BLaER1 treated with 17β-estradiol and CSF1 and Interleukin-3, amounts not matched to agents 10 nM and 100 nM (cell line): ENCODE measurements around the gene AP5Z1.

Experiments
- H3K27ac ChIP-seq, 11 experiments: shearing (Covaris generic); formaldehyde crosslinking; 2 replicates each; pipeline ENCODE4 v1.8.1; 2022
- H3K27me3 ChIP-seq, 11 experiments: shearing (Covaris generic); formaldehyde crosslinking; 2 replicates each; pipeline ENCODE4 v1.8.1; 2022
- H3K36me3 ChIP-seq, 11 experiments: shearing (Covaris generic); formaldehyde crosslinking; 2 replicates each; pipeline ENCODE4 v1.8.1; 2022
- H3K4me1 ChIP-seq, 10 experiments: shearing (Covaris generic); formaldehyde crosslinking; 2 replicates each; pipeline ENCODE4 v1.8.1; 2022
- H3K4me2 ChIP-seq, 11 experiments: shearing (Covaris generic); formaldehyde crosslinking; 2 replicates each; pipeline ENCODE4 v1.8.1; 2022
- H3K4me3 ChIP-seq, 10 experiments: shearing (Covaris generic); formaldehyde crosslinking; 2 replicates each; pipeline ENCODE4 v1.8.1; 2022
- H3K9ac ChIP-seq, 11 experiments: shearing (Covaris generic); formaldehyde crosslinking; 2 replicates each; pipeline ENCODE4 v1.8.1; 2022
- H3K9me3 ChIP-seq, 11 experiments: shearing (Covaris generic); formaldehyde crosslinking; replicated peaks in 1 of 11; 2 replicates each; pipeline ENCODE4 v1.8.1; 2022
- H4K20me1 ChIP-seq, 11 experiments: shearing (Covaris generic); formaldehyde crosslinking; 2 replicates each; pipeline ENCODE4 v1.8.1; 2022
- Cebpa-rat ChIP-seq, 11 experiments: shearing (Covaris generic); IDR thresholded peaks; 2 replicates each; pipeline ENCODE4 v1.8.1; 2022

Gene AP5Z1

GRCh38 chr7:4803397-4804241 is 28.2 kb downstream of the AP5Z1 start:
- Histone ChIP-seq H3K27me3 (peaks cover 0 to 13% (median 0%) of the 10 kb centered on the region in 11 experiments; a peak in 4 of 22 replicates), H3K27ac (peak overlapping the region in 2 of 11 experiments; percentile 21 to 49; a peak in 3 of 22 replicates), H4K20me1 (peaks cover 0 to 27% (median 7%) of the 10 kb centered on the region in 11 experiments; a peak in 10 of 22 replicates), H3K9ac (peak overlapping the region in 2 of 11 experiments; percentile 3 to 41; a peak in 3 of 22 replicates), H3K4me3 (no peak overlapping the region), H3K4me2 (no peak overlapping the region; a peak in 1 of 22 replicates), H3K4me1 (peaks cover 34 to 86% (median 78%) of the 10 kb centered on the region in 10 experiments), H3K36me3 (no peaks in the 10 kb centered on the region), H3K9me3 (no peaks in the 10 kb centered on the region)
- no peak for TF ChIP-seq Cebpa-rat (IDR thresholded peaks at IDR 0.05)

- H3K4me1 ChIP-seq, result peaks cover 32 to 85% (median 78%) of the 10 kb centered on the region in 10 experiments
- peaks cover 0 to 18% (median 0%) of the 10 kb centered on the region in 11 experiments; a peak in 4 of 22 replicates for H3K27me3 ChIP-seq
- no peaks in the 10 kb centered on the region for H3K36me3 ChIP-seq
- H3K9me3 ChIP-seq, result no peaks in the 10 kb centered on the region
- peak overlapping the region in 10 of 11 experiments; percentile 15 to 98 (median 82); a peak in 21 of 22 replicates for H3K4me2 ChIP-seq
- peaks cover 0 to 23% (median 7%) of the 10 kb centered on the region in 11 experiments; a peak in 10 of 22 replicates for H4K20me1 ChIP-seq
- peak overlapping the region in 9 of 11 experiments; percentile 8 to 94 (median 36); a peak in 13 of 22 replicates for H3K9ac ChIP-seq
- peak overlapping the region in 8 of 11 experiments; percentile 15 to 97 (median 40); a peak in 9 of 22 replicates for H3K27ac ChIP-seq
- no peak for TF ChIP-seq Cebpa-rat (IDR thresholded peaks at IDR 0.05)
- H3K4me3 ChIP-seq, result no peak overlapping the region
Measured at GRCh38 chr7:4805110-4805983, 29.9 kb downstream of the AP5Z1 start.

DNA sequence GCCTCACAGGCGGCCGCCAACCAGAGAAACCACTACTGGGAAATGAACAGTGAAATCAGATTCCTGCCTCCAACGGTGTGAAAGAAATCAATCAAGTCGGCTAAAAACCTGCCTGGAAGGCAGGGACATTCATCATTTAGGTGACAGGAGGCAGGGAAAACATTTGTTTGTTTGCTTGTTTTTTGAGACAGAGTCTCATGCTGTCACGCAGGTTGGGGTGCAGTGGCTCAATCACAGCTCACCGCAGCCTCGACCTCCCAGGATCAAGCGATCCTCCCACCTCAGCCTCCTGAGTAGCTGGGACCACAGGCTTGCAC is 30.5 kb downstream of the AP5Z1 start:
- H3K4me2 ChIP-seq, result peak overlapping the region in 10 of 11 experiments; percentile 15 to 98 (median 82); a peak in 20 of 22 replicates
- H3K9me3 ChIP-seq, result no peaks in the 10 kb centered on the region
- no peak for TF ChIP-seq Cebpa-rat (IDR thresholded peaks at IDR 0.05)
- peak overlapping the region in 8 of 11 experiments; percentile 15 to 97 (median 40); a peak in 9 of 22 replicates for H3K27ac ChIP-seq
- H4K20me1 ChIP-seq, result peaks cover 0 to 17% (median 2%) of the 10 kb centered on the region in 11 experiments; a peak in 8 of 22 replicates
- H3K36me3 ChIP-seq, result no peaks in the 10 kb centered on the region
- H3K27me3 ChIP-seq, result peaks cover 0 to 18% (median 0%) of the 10 kb centered on the region in 11 experiments; a peak in 4 of 22 replicates
- peak overlapping the region in 9 of 11 experiments; percentile 8 to 94 (median 37); a peak in 13 of 22 replicates for H3K9ac ChIP-seq
- H3K4me1 ChIP-seq, result peaks cover 32 to 85% (median 78%) of the 10 kb centered on the region in 10 experiments
- no peak overlapping the region for H3K4me3 ChIP-seq

DNA sequence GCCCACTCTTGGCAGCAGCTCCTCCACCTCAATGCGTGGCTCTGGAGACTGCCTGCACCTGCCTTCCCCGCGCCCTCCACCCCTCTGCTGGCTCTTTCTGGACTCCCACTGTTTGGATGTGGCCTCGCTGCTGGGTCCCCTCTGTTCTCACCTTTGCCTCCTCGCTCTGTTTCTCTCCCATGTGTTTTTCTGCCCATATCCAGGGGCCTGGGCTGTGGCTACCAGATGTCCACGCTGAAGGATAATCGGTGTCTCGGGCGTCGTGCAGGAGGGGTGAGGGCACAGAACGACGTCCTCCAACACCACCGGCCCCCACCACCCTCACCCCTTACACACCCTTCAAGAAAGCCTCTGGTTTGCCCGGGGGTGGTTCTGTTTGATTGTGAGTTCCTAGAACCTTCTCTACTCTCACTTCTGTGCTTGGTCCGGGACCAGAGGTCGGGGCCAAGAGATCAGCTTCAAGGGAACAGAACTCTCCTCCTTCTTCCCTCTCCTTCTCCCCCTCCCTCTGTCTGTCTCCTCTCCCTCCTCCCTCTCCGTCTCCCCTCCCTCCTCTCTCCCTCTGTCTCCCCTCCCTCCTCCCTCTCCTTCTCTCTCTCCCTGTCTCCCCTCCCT is 31.7 kb downstream of the AP5Z1 start:
- H3K9me3 ChIP-seq, result peaks cover 0 to 4% (median 0%) of the 10 kb centered on the region in 11 experiments; a peak in 6 of 22 replicates
- H4K20me1 ChIP-seq, result 0 out of 22 replicates have a peak, but pooled peaks cover 0 to 6% (median 0%) of the 10 kb centered on the region in 11 experiments
- peaks cover 32 to 85% (median 76%) of the 10 kb centered on the region in 10 experiments for H3K4me1 ChIP-seq
- peak overlapping the region; percentile 50 to 98 (median 81); a peak in 21 of 22 replicates for H3K4me2 ChIP-seq
- H3K9ac ChIP-seq, result peak overlapping the region in 7 of 11 experiments; percentile 26 to 94 (median 58); a peak in 10 of 22 replicates
- TF ChIP-seq Cebpa-rat (IDR thresholded peaks at IDR 0.05), result no peak
- H3K4me3 ChIP-seq, result peak overlapping the region in 2 of 10 experiments; percentile 4 to 22; a peak in 1 of 20 replicates
- H3K27ac ChIP-seq, result peak overlapping the region in 8 of 11 experiments; percentile 16 to 99 (median 72); a peak in 13 of 22 replicates
- peaks cover 0 to 18% (median 0%) of the 10 kb centered on the region in 11 experiments; a peak in 4 of 22 replicates for H3K27me3 ChIP-seq
- no peaks in the 10 kb centered on the region for H3K36me3 ChIP-seq

DNA sequence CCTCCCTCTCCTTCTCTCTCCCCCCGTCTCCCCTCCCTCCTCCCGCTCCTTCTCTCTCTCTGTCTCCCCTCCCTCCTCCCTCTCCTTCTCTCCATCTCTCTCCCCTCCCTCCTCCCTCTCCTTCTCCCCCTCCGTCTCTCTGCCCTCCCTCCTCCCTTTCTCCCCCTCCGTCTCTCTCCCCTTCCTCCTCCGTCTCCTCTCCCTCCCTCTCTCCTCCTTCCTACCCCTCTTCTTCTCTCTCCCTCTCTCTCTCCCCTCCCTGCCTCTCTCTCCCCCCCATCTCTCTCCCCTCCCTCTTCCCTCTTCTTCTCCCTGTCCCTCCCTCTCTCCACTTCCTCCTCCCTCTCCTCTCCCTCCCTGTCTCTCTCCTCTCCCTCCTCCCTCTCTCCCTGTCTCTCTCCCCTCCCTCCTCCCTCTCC is 32.2 kb downstream of the AP5Z1 start:
- peak overlapping the region in 6 of 11 experiments; percentile 82 to 94 (median 92); a peak in 10 of 22 replicates for H3K9ac ChIP-seq
- H3K4me1 ChIP-seq, result peaks cover 32 to 85% (median 74%) of the 10 kb centered on the region in 10 experiments
- H3K4me2 ChIP-seq, result peak overlapping the region in 10 of 11 experiments; percentile 83 to 98 (median 90); a peak in 19 of 22 replicates
- H3K27me3 ChIP-seq, result peaks cover 0 to 18% (median 0%) of the 10 kb centered on the region in 11 experiments; a peak in 4 of 22 replicates
- no peaks in the 10 kb centered on the region; a peak in 1 of 22 replicates for H3K36me3 ChIP-seq
- peak overlapping the region in 8 of 11 experiments; percentile 94 to 99 (median 96); a peak in 15 of 22 replicates for H3K27ac ChIP-seq
- H3K4me3 ChIP-seq, result peak overlapping the region in 1 of 10 experiments; percentile 57; a peak in 1 of 20 replicates
- no peak for TF ChIP-seq Cebpa-rat (IDR thresholded peaks at IDR 0.05)
- H3K9me3 ChIP-seq, result peaks cover 0 to 9% (median 4%) of the 10 kb centered on the region in 11 experiments; a peak in 16 of 22 replicates
- 0 out of 22 replicates have a peak, but pooled peaks cover 0 to under 1% (median 0%) of the 10 kb centered on the region in 11 experiments for H4K20me1 ChIP-seq

DNA sequence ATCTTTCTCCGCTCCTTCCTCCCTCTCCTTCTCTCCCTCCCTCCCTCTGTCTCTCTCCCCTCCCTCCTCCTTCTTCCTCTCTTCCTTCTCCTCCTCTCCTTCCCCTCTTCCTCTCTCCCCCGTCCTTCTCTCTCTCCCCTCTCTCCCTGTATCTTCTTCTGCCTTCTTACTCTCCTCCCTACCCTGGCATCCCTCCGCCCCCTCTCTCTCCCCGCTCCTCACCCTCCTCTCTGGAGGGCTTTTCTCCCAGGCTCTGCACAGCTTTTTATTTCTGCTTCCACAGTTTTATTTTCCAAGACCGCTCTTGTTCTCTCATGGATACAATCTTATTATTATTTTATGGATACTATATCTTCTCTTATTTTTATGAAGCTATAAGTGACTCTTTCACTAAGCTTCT is 32.6 kb downstream of the AP5Z1 start:
- H3K27ac ChIP-seq, result peak overlapping the region; percentile 59 to 99 (median 96); a peak in 20 of 22 replicates
- no peak for TF ChIP-seq Cebpa-rat (IDR thresholded peaks at IDR 0.05)
- H3K9ac ChIP-seq, result peak overlapping the region; percentile 63 to 94 (median 88); a peak in 21 of 22 replicates
- peaks cover 0 to 13% (median 8%) of the 10 kb centered on the region in 11 experiments; a peak in 16 of 22 replicates for H3K9me3 ChIP-seq
- peak overlapping the region; percentile 83 to 98 (median 90) for H3K4me2 ChIP-seq
- no peaks in the 10 kb centered on the region; a peak in 1 of 22 replicates for H3K36me3 ChIP-seq
- H4K20me1 ChIP-seq, result no peaks in the 10 kb centered on the region
- H3K4me3 ChIP-seq, result peak overlapping the region in 8 of 10 experiments; percentile 56 to 65 (median 58); a peak in 15 of 20 replicates
- peaks cover 34 to 86% (median 75%) of the 10 kb centered on the region in 10 experiments for H3K4me1 ChIP-seq
- H3K27me3 ChIP-seq, result peaks cover 0 to 20% (median 0%) of the 10 kb centered on the region in 11 experiments; a peak in 4 of 22 replicates

DNA sequence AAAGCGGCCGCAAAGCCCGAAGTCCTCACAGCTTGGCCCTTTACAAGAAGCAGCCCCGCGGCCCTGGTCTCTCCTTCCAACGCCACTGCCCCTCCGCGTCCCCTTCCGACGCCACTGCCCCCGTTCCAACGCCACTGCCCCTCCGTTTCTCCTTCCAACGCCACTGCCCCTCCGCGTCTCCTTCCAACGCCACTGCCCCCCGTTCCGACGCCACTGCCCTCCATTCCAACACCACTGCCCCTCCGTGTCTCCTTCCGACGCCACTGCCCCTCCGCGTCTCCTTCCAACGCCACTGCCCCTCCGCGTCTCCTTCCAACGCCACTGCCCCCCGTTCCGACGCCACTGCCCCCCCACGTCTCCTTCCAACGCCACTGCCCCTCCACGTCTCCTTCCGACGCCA is 33.1 kb downstream of the AP5Z1 start:
- peaks cover 40 to 86% (median 79%) of the 10 kb centered on the region in 10 experiments for H3K4me1 ChIP-seq
- H3K9me3 ChIP-seq, result peaks cover 0 to 13% (median 9%) of the 10 kb centered on the region in 11 experiments; a peak in 16 of 22 replicates
- TF ChIP-seq Cebpa-rat (IDR thresholded peaks at IDR 0.05), result no peak
- no peaks in the 10 kb centered on the region; a peak in 1 of 22 replicates for H3K36me3 ChIP-seq
- peak overlapping the region in 9 of 10 experiments; percentile 45 to 65 (median 57); a peak in 17 of 20 replicates for H3K4me3 ChIP-seq
- peak overlapping the region; percentile 59 to 99 (median 96); a peak in 21 of 22 replicates for H3K27ac ChIP-seq
- H3K27me3 ChIP-seq, result peaks cover 0 to 25% (median 0%) of the 10 kb centered on the region in 11 experiments; a peak in 4 of 22 replicates
- peak overlapping the region; percentile 63 to 94 (median 88); a peak in 21 of 22 replicates for H3K9ac ChIP-seq
- peak overlapping the region; percentile 83 to 98 (median 90) for H3K4me2 ChIP-seq
- H4K20me1 ChIP-seq, result no peaks in the 10 kb centered on the region
